Activated CD4-positive, CD25-positive, alpha-beta regulatory T cell treated with anti-CD3 and anti-CD28 coated beads, Interleukin-2, amount 50 U/mL, for 72 hours (primary cell): ENCODE results near the gene DRD5.
"Not testable (repeated sequence)": the region's sequence is repeated elsewhere in the genome, so short reads cannot be mapped to it uniquely, and the experiment has no call there.

Experiments used
- DNase-seq: peaks from one replicate; pipeline ENCODE4 v3.0.0; 2021

Gene DRD5

DNA sequence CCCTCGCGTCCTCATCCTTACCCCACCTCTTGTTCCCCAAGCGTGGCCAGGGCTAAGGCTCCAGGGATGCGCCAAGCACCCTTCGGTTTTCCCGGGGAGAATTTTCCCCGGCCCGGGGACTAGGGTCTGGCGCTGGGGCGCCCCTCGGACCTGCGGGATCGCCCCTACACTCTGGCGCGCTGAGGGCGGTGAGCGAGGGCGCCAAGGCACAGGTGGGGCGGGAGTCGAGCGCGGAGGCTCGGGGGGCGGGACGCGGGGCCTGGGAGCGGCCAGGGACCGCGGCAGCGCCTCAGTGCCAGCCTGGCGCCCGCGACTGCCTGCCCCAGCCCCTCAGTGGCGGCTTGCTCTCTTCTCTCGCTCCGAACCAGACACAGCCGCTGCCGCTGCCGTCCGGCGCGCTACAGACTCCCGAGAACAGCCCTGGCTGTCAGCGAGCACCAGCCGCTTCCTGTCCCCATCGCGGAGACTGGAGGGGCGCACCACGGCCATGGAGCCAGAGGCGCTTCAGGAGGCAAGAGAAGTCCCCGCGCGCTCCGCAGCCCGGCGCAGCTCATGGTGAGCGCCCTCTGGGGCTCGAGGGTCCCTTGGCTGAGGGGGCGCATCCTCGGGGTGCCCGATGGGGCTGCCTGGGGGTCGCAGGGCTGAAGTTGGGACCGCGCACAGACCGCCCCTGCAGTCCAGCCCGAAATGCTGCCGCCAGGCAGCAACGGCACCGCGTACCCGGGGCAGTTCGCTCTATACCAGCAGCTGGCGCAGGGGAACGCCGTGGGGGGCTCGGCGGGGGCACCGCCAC is at the start of gene DRD5:
Gene DRD5 (plus strand): TSS at position 292 of the 793 bp plus-strand sequence. CDS start 396 bp downstream, at position 688.
- no peak for DNase-seq

DNA sequence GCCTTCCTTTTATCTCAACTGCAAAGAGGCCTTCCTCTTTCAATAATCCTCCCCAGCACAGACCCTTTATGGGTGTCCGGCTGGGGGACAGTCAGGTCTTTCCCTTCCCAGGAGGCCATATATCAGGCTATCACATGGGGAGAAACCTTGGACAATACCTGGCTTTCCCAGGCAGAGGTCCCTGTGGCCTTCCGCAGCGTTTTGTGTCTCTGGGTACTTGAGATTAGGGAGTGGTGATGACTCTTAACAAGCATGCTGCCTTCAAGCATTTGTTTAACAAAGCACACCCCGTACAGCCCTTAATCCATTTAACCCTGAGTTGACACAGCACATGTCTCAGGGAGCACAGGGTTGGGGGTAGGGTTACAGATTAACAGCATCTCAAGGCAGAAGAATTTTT is 49.2 kb upstream of the DRD5 start:
- DNase-seq, result not testable (repeated sequence)

DNA sequence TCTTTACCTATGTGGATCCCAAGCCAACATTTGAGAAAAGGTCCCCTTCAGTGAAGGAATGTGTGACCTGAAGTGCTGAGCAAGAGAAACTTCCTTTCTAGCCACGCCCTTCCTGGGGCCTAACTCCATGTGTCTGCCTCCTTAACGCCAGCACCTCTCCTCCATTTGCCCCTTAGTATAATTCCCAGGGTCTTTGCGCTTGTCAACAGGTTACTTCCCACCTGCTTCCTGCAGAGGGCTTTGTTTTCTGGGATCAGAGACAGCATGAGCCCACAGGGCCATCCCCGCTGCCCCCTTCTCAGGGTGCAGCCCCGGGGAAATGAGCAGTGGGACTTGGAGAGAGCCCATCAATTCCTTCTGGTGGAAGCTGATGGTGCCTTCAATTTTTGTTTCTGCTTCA is 45.9 kb upstream of the DRD5 start:
- no peak for DNase-seq

DNA sequence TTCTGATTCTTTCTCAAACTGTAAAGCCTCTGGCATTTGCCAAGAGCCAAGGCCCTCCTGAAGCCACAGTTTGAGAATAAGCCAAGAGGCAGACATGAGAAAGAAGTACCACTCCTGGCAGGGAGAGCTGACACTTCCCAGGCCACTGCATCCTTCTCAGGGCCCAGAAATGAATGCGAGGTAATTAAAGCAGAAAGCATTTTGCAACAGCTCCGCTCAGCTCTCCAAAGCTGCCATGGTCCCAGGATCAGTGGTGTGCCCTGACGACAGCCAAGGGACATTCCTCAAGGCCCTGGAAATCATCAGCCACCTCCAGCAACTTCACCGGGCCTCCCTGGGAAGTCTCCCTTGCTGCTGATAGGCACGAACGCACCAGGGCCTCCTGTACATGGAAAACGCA is 44.2 kb upstream of the DRD5 start:
- DNase-seq, result not testable (repeated sequence)

DNA sequence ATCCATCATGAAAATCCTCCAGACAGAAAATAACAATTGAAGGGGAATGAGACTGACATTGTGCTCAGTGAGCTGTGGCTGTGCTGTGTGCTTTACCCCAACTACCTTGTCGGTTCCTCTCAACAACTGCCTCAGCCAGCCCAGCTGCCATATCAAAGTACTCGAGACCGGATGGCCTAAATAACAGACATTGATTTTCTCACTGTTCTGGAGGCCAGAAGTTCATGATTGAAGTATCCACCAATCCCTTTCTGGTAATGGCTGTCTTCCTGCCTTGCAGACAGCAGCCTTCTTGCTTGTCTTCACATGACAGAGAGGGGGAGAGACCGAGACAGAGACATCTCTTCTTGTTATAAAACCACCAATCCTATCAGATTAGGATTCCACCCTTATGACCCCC is 37.6 kb upstream of the DRD5 start:
- not testable (repeated sequence) for DNase-seq

DNA sequence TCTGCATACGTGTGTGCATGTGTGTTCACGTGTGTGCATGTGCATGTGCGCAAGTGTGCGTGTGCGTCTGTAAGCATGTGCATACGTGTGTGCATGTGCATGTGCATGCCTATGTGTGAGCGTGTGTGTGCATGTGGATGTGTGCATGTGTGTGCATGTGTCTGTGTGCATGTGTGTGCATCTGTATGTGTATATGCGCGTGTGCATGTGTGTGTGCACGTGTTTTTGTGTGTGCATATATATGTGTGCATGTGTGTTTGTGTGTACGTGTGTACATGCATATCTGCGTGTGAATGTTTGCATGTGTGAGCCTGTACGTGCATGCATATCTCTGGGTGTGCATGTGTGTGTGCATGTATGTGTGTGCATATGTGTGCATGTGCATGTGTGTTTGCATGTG is 35.7 kb upstream of the DRD5 start:
- DNase-seq, result no peak

DNA sequence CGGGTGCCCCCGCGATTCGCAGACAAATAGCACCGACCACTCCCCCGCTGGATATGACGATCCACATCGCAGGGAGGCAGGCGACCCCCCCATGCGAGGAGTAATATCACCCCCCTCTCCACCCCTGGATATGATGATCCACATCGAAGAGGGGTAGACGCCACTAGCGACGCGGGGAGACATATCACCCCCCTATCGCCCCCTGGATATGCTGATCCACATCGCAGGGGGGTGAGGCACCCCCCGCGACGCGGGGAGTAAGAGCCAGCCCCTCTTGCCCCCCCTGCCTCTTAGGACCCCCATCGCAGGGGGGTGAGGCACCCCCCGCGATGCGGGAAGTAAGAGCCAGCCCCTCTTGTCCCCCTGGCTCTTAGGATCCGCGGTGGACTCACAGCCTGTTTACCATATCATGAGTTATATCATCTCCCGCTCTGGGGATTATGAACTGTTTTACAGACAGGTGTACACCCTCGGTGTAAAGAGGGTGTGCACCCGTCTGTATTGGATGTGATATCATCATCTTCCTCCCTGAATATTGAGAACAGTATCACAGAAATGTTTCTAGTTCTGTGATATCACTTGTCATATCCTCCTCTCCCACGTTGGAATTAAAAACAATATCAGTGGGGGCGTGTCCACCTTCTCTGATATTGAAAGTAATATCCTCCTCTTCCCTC is 22.7 kb upstream of the DRD5 start:
- DNase-seq, result no peak

DNA sequence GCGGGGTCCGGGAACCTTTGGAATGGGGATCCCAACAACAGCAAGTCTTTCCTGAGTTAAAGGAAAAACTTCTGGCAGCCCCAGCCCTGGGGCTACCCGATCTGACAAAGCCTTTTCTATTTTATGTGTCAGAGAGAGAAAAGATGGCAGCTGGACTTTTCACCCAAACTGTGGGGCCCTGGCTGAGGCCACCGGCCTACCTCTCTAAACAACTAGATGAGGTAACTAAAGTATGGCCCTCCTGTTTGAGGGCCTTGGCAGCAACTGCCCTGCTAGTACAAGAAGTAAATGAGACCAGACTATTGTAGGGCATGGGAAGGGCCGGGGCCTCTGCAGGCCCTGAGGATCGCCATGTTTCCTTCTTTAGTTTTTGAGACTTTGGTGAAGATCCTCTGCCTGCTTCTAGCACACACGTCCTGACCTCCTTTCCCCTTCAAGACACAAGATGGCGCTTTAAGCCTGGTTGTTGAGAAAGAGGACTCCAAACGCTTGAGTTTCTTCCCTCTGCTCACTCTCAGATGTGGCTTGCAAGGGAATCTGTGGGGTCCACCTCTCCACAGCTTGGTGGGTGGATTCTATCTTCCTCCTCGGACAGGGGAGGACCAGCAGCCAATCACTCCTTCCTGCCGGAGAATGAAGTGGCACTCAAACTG is 18.5 kb upstream of the DRD5 start:
- DNase-seq, result no peak

DNA sequence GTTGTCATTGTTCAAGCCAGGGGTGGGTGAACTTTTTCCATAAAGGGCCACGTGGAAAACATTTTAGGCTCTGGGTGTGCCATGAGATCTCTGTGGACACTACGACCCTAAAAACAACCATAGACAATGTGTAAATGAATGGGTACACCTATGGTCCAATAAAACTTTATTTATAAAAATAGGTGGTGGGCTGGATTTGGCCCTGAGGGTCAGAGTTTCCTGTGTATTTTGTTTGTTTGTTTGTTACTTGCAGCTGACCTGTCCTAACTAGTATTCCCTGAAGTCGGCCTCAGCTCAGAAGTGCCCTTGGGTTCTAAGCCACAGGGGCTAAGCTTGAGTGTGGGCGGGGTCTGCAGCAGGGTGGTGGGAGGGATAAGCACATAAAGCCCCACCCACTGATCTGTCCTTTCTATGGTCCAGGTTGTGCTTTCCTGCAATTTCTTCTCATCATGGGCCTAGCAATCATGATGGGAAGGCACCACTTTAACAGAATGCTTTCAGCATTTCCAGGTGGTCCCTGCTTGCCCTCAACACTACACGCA is 17.2 kb upstream of the DRD5 start:
- no peak for DNase-seq

DNA sequence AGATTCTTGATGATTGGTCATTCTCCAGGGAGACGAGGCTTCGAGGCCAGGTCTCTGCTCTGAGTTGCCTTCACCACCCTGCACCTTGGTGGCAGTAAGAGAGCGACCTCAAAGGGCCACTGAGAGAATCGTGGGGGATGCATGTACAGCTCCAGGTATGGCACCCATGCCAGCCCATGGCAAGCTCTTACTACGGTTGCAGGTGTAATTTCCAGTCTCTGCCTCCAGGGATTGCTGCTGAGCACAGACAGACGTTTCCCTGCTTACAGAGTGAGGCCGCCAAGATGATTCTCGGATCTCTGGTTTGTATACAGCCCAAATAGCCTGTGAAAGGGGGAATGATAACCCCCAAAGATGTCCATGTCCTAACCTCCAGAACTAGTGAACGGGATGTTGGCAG is 16.3 kb upstream of the DRD5 start:
- DNase-seq, result no peak

DNA sequence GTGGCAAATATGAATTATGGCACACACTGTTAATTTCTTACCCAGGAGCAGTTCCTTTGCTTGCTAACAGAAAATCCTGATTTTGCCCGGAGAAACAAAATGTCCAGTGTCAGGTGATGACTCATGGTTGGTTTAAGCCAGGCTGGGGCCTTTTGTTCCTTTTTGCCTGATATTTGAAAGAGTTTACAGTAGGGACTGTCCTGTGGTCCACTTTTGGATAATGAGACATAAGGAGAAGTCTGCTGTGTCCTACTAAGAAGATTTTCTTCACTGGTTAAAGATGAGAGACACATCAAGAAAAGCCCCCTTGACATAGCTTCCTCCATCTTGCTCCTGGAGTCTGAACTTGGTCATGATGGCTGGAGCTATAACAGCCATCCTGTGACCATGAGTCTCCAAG is 12.1 kb upstream of the DRD5 start:
- DNase-seq, result no peak

DNA sequence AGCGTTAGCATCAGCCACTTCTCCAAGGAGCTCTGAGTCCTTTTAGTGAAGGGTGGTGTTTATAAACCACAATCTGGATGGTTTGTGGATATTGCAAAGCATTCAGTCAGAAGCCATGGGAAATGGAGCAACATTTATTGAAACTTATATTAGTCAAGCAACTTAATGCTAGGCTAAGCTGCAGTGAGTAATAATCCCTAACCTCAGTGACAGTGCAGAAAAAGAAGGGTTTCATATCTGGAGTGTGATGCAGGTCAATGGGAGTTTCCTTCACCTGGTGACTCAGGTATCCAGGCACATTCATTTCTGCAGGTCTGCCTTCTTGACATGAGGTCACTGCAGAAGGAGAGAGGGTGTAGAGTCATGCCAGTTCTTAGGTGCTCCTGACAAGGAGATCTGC is 10.4 kb upstream of the DRD5 start:
- no peak for DNase-seq

DNA sequence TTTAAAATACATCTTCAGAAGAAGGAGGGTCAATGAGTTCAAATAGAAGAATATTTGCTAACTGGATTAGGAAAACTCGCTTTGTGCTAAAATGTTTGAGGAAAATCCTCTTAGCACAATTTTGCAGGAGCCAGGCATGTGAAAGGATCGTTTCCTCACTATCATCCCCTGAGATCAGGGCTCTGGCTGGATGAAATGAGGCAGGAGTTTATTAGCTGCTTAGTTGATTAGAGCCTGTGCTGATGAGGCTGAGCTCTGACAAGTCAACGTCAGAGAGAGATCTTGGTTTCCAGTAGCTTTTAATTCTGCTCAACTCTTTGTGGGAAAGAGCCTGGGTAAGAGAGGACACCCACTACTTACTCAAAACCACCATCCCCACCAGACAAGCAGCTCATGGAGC is 8.0 kb upstream of the DRD5 start:
- DNase-seq, result no peak

DNA sequence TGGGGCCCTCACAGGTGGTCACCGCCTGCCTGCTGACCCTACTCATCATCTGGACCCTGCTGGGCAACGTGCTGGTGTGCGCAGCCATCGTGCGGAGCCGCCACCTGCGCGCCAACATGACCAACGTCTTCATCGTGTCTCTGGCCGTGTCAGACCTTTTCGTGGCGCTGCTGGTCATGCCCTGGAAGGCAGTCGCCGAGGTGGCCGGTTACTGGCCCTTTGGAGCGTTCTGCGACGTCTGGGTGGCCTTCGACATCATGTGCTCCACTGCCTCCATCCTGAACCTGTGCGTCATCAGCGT is 652 bp downstream of the DRD5 start:
- DNase-seq, result no peak

DNA sequence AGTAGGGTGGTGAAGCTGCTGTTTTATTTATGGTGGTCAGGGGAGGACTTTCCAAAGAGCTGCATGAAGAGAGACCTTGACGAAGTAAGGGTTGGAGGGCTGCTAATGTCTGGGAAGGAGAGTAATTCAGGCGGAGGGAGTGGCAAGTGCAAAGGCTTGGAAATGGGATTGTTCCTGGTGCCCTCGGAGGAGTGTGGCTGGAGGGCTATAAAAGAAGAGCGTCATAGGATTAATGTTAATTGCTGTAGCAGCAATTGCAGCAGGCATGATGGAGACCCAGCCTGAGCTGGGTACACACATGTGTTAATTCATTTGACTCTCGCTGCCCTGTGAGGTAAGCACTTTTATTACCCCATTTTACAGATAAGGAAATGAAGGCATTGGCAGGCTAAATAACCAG is 4.5 kb downstream of the DRD5 start:
- not testable (repeated sequence) for DNase-seq

DNA sequence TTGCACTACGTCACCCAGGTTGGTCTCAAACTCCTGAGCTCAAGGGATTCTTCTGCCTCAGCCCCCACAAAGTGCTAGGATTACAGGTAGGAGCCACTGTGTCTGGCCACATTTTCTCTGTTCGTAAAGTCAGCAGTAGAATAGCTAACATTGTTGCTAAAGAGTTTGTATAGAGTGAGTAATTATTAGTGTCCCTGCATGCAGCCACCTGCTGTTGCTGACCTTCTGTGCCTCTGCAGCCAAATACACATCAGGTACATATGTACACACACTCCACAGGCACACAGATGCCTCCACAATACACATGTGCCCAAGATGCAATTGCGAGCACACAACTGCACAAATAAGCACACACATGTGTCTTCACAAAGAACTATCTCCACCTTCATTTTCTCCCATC is 10.9 kb downstream of the DRD5 start:
- DNase-seq, result no peak

DNA sequence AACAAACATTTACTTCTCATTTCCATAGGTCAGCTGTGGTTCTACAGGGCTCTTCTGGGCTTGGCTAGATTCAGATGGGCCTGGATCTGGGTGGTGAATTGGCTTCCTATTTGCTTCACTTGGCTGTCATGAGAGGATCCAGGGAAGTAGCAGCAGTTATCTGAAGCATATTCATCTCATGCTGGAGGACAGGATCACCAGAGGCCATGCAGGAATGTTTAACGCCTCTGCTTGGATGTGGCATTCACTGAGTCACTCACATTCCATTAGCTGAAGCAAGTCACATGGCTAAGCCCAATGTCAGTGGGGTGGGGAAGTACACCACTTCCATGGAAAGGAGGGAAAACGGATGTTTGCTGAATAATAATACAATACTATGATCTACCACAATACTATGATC is 15.2 kb downstream of the DRD5 start:
- DNase-seq, result not testable (repeated sequence)

DNA sequence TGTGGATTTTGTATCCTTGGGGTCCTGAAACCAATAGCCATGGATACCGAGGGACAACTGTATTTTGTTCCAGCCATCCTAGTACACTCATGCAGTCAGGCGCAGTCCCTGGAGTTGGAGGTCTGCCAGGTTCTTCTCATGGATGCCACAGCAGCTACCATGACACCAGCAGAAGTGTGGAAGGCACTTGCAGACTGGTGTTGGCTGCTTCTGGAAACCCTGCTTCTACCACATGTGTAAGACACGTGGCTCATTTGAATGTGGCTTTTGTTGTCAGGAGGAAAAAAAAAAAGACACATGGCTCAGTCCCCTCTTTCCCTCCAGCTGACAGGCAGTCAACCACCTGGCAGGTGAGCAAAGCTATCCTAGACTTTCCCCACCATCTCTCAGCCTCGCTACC is 19.4 kb downstream of the DRD5 start:
- no peak for DNase-seq

DNA sequence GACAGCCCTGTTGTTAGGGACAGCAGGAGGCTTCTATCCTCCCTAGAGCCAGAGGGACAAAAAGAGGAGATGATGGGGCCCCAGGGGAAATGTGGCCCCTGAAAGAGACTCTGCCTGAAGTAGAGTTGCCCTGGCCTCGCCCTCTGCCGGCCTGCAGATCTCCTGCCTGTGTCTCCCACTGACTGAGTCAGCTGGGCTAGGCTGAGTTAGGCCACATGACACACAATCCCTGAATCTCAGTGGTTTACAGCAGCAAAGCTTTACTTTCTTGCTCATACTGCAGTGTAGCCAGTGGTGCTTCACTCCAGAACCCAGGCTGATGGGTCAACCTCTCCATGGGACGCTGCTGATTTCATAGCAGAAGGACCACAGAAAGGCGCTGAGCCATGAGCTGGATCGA is 23.5 kb downstream of the DRD5 start:
- DNase-seq, result no peak

DNA sequence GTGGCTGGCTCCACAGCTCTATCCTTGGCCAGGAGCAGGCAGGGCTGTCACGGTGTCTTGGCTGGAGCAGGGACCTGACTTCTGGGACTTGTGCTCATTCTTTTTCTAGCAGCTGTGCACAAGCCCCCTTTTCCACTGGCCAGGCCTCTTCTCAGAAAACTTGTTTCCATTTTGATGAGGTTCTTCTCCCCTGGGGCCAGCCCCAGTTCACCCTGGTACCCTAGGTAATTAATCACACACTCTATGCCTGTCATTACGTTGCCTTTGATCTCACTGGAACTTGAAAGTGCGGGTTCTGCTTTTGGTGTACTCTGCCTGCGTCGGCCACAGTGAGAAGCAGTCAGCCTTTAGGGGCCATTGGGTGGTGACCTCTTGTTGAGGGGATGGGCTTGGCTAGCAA is 26.6 kb downstream of the DRD5 start:
- no peak for DNase-seq

DNA sequence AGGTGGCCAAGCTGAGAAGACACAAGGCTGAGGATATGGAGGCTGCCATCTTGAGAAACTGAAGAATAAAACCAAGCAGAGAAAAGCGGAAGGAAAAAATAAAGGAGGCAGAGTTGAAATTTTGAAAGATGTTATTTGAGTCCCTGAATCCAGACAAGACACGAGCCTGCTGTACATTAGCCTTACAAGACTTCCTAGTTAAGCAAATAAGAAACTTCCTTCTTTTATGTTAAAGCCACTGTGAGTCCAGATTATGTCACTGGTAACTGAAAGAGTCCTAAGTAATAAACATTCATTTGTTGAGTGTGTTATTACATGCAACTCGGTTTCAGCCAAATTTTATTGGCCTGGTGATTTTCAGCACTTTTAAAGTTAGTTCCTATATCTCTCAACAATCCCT is 30.4 kb downstream of the DRD5 start:
- DNase-seq, result no peak

DNA sequence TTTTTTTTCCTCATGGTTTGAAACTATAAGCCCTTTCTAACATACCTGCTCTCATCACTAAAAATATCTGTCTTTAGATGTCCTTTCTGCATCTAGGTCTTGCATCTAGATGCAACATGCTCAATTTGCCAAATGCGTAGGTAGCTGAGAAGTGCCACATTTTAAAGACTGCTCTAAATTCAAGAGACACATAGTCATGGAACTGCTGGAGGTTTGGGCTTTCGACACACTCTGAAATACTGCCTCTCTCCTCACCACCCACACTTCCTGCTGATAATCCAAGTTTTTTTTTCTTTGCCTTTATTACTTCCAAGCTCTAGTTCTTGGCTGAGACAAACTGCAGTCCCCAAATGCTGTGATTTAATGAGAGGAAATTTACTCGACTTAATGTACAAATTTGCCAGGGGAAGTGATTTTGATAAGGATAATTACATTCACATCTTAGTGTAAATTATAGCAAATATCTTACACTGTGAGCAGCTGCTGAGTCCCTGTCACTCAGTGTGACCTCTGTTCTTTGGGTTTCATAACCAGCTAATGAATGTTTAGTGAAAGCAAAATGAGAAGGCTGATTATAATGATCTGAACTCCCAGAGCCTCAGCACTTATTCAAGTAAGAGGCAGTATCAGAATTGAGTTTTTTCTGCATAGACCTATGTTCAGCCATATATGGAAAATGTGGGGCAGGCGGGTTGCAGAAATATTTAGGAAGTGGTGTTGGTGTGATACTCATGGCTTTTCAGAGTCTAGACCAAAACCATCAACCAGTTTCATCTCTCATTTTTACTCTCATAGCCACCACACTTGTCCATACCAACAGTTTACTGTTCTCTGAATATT is 31.3 kb downstream of the DRD5 start:
- DNase-seq, result no peak

DNA sequence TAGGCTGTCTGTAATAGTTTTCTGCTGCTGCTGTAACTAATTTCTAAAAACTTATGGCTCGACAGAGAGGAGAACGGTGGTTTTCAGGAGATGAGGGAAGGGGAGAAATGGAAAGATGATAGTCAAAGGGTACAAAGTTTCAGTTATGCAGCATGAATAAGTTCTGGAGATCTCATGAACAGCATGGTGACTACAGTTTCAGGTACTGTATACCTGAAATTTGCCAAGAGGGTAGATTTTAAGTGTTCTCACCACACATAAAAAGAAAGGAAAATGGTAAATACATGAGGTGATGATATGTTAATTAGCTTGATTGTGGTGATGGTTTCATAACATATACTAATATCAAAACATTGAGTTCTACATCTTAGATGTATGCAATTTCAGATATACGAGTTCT is 34.9 kb downstream of the DRD5 start:
- no peak for DNase-seq
